A549 (cell line): Measurements from ENCODE around the gene RAPGEF4.

Experiments used
- CTCF ChIP-seq: fragments of >200 bp; sonication (Bioruptor Twin); formaldehyde crosslinking; IDR thresholded peaks from 3 replicates; pipeline ENCODE4 v1.5.1; 2016
- ELK1 ChIP-seq: fragments of 150-350 bp; IDR thresholded peaks from 2 replicates; pipeline ENCODE4 v1.6.1; 2014; ENCODE audit warnings: low read depth, mild to moderate bottlenecking, low read length
- HEYL ChIP-seq: fragments of 250-450 bp; sonication (Bioruptor Pico); IDR thresholded peaks from 2 replicates; pipeline ENCODE4 v1.8.0; 2021; ENCODE audit warnings: mild to moderate bottlenecking, moderate library complexity
- JUNB ChIP-seq: fragments of >200 bp; sonication (Bioruptor Twin); formaldehyde crosslinking; IDR thresholded peaks from 2 replicates; pipeline ENCODE4 v1.6.1; 2016
- MAFK ChIP-seq: fragments of 450-650 bp; IDR thresholded peaks from 2 replicates; pipeline ENCODE4 v1.6.1; 2014; ENCODE audit not compliant: partially characterized antibody
- MAX ChIP-seq: IDR thresholded peaks from 2 replicates; pipeline ENCODE4 v1.6.1; 2012
- NPAS2 ChIP-seq: fragments of 250-450 bp; sonication (Bioruptor Pico); IDR thresholded peaks from 2 replicates; pipeline ENCODE4 v1.8.0; 2022; ENCODE audit warnings: mild to moderate bottlenecking, moderate library complexity, borderline replicate concordance
- PHF8 ChIP-seq: fragments of 200-600 bp; sonication (generic); IDR thresholded peaks from 2 replicates; pipeline ENCODE4 v1.6.1; 2016; ENCODE audit warnings: low read depth, mild to moderate bottlenecking, antibody characterized with exemption, moderate library complexity, borderline replicate concordance
- POLR2A ChIP-seq: IDR thresholded peaks from 2 replicates; pipeline ENCODE4 v1.6.1; 2012; ENCODE audit warnings: mild to moderate bottlenecking, low read length
- POLR2AphosphoS2 ChIP-seq: conservative IDR thresholded peaks from 2 replicates; pipeline ENCODE4 v1.6.1; 2012; ENCODE audit warnings: low read length, improper control_type of control experiment, inconsistent platforms
- REST ChIP-seq: fragments of 200-600 bp; sonication (generic); IDR thresholded peaks from 2 replicates; pipeline ENCODE4 v1.6.1; 2016; ENCODE audit warnings: antibody characterized with exemption, mild to moderate bottlenecking, moderate library complexity
- TP53 ChIP-seq: fragments of 250-450 bp; sonication (Bioruptor Pico); IDR thresholded peaks from 2 replicates; pipeline ENCODE4 v1.5.0; 2021; ENCODE audit warnings: mild to moderate bottlenecking, moderate library complexity

- TF ChIP-seq PHF8 (no peak), POLR2AphosphoS2 (no peak), CTCF (no peak), ELK1 (no peak), JUNB (no peak), TP53 (CRISPR knock-in tag) (no peak), REST (no peak), MAX (no peak), HEYL (CRISPR knock-in tag) (no peak), MAFK (no peak), POLR2A (no peak), NPAS2 (CRISPR knock-in tag) (no peak)
Measured at GRCh38 chr2:172877826-172878225, 142.2 kb downstream of the RAPGEF4 start.
